Esophagus squamous epithelium (tissue), 4 donors: Measurements from ENCODE around the gene SURF1.

Experiments
- CTCF ChIP-seq, 6 experiments: fragments of 450-650 bp in 4 of 6; fragments of 200-600 bp in 2 of 6; sonication (generic) in 2 of 6; IDR thresholded peaks; one replicate each; pipeline ENCODE4 v1.5.1; 2016 to 2019; ENCODE audit warnings: antibody characterized with exemption in 6 of 6, mild to moderate bottlenecking in 4 of 6, moderate library complexity in 4 of 6
- POLR2A ChIP-seq, 4 donors: fragments of 450-650 bp; IDR thresholded peaks; one replicate each; pipeline ENCODE4 v1.6.1; 2017; ENCODE audit warnings: antibody characterized with exemption in 4 of 4, mild to moderate bottlenecking in 4 of 4, moderate library complexity in 3 of 4

DNA sequence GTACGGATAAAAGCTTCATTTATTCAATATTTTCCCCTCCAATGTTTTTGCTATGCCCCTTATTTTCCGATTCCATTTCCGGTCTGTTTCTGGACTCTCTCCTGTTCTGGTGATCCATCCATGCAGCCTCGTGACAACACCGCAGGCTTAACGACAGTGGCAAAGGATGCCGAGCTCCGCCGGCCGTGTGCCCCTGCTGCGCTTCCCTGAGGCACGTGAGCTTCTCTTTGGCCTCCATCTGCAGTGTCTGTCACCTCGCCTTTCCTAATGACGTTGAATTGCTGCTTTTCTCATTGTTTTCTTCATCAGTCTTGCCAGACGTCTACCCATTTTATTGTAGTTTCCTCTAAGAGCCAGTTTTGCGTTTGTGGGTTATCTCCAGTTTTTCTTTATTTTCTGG lies 49.0 kb downstream of the SURF1 start:
- TF ChIP-seq CTCF (IDR thresholded peaks at IDR 0.05): no peak
- no peak for TF ChIP-seq POLR2A (IDR thresholded peaks at IDR 0.05)
